Erythroblast (primary cell): ENCODE results near the gene SLC39A5.

Experiments
- GATA1 ChIP-seq: IDR thresholded peaks from 2 replicates; pipeline ENCODE4 v1.6.1; 2011; ENCODE audit warnings: low read depth, mild to moderate bottlenecking, control low read depth, low read length, moderate library complexity
- POLR2A ChIP-seq: IDR thresholded peaks from 2 replicates; pipeline ENCODE4 v1.6.1; 2011; ENCODE audit warnings: mild to moderate bottlenecking, low read length

GRCh38 chr12:56198836-56199235, 31.0 kb upstream of the SLC39A5 start:
- no peak for TF ChIP-seq POLR2A
- TF ChIP-seq GATA1 = no peak
